ENCODE measurements around the gene KRT80. TPM values are rescaled to one million over a fixed set of nuclear protein-coding genes. Genes with fewer than 3 reads are reported as not detected.

KRT80 gene
- total RNA-seq, 2 experiments from 2014 or later: not detected

DNA sequence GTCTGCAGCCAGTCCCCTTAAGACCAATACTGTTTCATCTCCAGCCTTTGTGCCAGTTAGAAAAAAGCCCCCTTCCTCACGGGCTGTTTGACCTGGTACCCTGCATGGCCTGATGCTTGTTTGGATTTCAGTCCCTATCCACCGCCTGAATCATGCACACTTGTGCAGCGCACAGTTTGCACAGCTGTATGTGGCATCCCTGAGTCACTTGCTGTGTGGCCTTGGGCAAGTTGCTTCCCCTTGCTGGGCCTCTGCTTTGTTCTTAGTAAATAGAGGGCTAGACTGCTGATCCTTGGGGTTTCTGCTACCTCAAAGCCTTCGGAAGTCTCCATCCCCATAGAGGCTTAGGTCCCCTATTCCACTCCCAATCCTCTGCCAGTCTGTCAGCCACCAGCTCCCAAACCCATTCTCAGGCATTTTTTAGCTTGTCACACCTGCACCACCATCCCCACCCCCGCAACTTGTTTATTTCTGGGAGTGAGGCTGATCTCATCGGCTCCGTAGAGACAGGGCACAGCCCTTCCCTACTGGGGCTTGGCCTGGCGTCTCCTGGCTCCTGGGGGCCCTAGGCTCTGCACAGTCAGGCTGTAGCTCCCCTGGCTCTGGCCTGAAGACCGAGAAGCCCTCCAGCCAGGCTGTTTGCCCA lies 8.8 kb downstream of the KRT80 start:
- H3K36me3 Mint-ChIP-seq: no peaks in the 10 kb centered on the region
- no peaks in the 10 kb centered on the region for H3K9me3 Mint-ChIP-seq (ENCODE audit: low read depth)
- peaks cover 9% of the 10 kb centered on the region for H3K4me1 Mint-ChIP-seq
- no peak for DNase-seq
- CTCF ChIA-PET: no interaction called here
- no peak for ATAC-seq
- H3K27ac Mint-ChIP-seq: no peak overlapping the region
- H3K27me3 Mint-ChIP-seq: no peaks in the 10 kb centered on the region
- no peak overlapping the region for H3K4me3 Mint-ChIP-seq

DNA sequence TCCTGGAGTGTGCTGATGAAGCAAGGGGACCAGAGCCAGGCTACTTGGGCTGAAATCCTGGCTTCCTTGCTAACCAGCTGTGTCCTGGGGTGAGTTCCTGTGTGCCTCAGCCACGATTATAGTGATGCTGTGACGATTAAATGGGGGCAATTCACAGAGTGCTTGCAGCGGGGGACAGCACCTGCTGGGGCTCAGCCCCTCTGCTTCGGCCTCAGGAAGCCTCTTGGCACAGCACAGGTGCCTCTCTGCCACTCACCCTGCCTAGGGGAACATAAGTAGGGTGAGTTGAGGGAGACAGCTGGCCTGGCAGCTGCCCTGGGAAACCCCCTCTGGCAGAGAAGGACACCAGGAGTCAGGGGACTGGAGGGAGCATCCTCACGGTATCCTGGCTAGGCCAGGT lies 9.4 kb downstream of the KRT80 start:
- CTCF ChIA-PET: no interaction called here
- H3K4me1 Mint-ChIP-seq: peaks cover 9% of the 10 kb centered on the region
- no peaks in the 10 kb centered on the region for H3K27me3 Mint-ChIP-seq
- ATAC-seq: no peak
- H3K27ac Mint-ChIP-seq: no peak overlapping the region
- DNase-seq: no peak
- H3K9me3 Mint-ChIP-seq (ENCODE audit: low read depth): no peaks in the 10 kb centered on the region
- H3K36me3 Mint-ChIP-seq: no peaks in the 10 kb centered on the region
- H3K4me3 Mint-ChIP-seq: no peak overlapping the region

DNA sequence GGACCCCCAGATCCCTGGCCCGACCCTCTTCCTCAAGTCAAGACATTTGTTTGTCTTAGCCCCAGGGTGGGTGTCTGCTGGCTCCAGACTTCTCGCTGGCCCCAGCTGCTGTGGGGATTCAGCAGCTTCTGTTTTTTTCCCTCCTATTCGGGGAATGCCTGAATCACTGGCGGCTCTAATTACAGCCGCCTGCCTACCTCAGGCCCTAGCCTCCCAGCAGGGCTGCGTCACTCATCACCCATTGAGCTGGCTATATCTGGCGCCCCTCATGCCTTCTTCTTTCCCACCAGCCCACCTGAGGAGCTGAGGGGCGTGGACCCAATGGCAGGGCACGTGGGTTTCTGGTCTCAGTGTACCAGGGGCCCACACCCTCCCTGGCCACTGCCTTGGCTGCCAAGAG lies 10.1 kb downstream of the KRT80 start:
- Mint-ChIP-seq H3K27ac (no peak overlapping the region), H3K4me3 (no peak overlapping the region), H3K4me1 (peaks cover 9% of the 10 kb centered on the region), H3K27me3 (no peaks in the 10 kb centered on the region), H3K9me3 (ENCODE audit: low read depth) (no peaks in the 10 kb centered on the region), H3K36me3 (no peaks in the 10 kb centered on the region)
- DNase-seq (no peak), ATAC-seq (no peak)
- CTCF ChIA-PET: no interaction called here

DNA sequence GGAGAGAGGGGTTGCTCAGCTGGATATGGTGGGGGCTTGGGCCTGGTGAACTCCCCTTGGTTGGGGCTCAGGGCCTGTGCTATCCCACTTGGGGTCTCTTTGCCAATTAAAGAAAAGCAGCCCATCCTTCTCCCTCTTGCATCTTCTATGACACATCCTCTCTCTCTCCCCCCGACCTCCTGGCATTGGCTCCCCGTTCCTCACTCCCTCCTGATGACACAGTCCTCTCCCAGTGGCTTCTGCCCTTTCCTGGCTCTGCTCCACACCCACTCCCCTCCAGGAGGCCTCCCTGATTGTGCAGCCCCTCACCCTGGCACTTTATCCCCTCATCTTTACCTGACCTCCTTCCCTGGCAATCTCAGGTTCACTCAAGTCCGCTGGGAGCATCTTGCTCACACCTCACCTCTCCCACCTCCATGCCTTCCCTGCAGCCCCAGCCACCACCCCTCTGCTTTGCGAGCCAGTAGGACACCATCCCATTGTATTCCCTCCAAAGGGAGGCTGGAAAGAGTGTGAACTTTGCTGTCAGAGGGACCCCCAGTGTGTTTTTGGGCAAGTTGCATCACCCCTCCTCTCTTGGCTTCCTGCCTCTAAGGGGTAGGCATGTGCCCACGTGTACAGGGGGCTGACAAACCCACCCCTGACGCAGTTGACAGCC lies 10.7 kb downstream of the KRT80 start:
- no peak for ATAC-seq
- DNase-seq: no peak
- Mint-ChIP-seq H3K9me3 (ENCODE audit: low read depth) (no peaks in the 10 kb centered on the region), H3K4me1 (peaks cover 7% of the 10 kb centered on the region), H3K36me3 (no peaks in the 10 kb centered on the region), H3K27me3 (no peaks in the 10 kb centered on the region), H3K27ac (no peak overlapping the region), H3K4me3 (no peak overlapping the region)
- CTCF ChIA-PET: no interaction called here

DNA sequence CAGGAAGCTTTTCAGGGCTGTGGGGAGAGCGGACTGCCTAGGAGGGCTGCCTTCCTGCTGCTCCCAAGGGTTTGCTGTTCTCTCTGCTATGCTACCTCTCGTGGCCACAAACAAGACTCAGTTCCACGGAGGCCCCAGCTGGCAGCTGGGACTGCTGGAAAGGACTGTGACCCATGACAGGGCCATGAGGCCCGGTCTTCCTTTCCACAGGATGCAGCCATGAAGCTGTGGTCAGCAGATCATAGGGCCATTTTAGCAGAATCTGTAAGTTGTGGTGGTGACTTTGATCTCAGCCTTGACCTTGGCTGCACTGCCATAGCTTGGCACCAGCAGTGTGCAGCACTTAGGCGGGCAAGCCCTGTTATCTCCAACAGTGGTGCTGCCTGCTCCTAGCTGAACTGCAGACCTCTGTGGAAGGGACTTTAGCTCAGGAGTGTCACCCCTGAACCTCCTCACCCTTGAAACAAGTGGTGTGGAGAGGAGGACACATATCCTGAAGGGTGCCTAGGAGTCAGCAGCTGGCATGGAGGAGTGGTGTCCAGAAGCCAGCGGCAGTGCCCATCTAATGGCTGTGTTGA lies 12.3 kb downstream of the KRT80 start:
- CTCF ChIA-PET: interaction anchor here (2.3 kb wide), 1 partner anchor 100 kb away, joined by 8 read pairs; no protein-coding TSS in a partner anchor
- Mint-ChIP-seq H3K36me3 (no peaks in the 10 kb centered on the region), H3K9me3 (ENCODE audit: low read depth) (no peaks in the 10 kb centered on the region), H3K4me1 (peaks cover 6% of the 10 kb centered on the region), H3K27ac (no peak overlapping the region), H3K4me3 (no peak overlapping the region), H3K27me3 (no peaks in the 10 kb centered on the region)
- ATAC-seq (no peak), DNase-seq (no peak)

DNA sequence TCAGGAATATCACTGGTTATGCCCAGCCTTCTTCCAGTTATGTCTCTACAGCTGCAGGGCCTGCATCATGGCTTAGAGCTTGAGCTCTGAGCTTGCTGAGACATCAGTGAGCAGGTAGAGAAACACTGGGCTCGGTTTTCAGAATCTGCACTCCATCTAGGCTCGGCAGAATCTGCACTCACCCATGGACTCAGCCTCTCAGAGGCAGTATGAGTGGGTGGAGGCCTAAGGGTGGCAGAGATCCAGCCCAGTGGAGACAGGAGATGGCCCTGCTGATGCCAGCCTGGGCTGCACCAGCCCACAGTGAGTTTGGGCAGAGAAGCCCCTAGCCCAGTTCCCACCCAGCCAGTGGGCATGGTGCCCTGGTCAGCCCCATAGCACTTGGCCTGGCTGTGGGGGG lies 12.8 kb downstream of the KRT80 start:
- CTCF ChIA-PET: interaction anchor here (2.3 kb wide), 1 partner anchor 100 kb away, joined by 8 read pairs; no protein-coding TSS in a partner anchor
- H3K4me1 Mint-ChIP-seq: peaks cover 3% of the 10 kb centered on the region
- no peaks in the 10 kb centered on the region for H3K36me3 Mint-ChIP-seq

DNA sequence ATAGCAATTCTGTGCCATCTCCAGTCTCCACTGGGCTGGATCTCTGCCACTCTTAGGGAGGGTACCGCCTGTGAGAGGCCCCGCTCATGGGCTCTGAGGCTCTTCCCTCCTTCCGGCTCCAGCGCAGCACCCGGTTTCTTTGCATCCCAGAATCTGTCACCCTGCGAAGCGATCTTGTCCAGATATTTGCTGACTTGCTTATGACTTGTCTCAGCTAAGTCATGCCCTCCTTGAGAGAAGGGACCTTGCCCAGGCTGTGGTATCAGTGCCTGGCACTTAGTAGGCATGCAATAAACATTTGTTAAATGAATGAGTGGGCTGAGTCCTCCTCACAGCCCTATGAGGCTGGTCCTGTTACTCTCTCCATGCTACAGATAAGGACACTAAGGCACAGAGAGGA lies 13.4 kb downstream of the KRT80 start:
- Mint-ChIP-seq H3K27ac (no peak overlapping the region), H3K36me3 (no peaks in the 10 kb centered on the region), H3K27me3 (no peaks in the 10 kb centered on the region), H3K4me3 (no peak overlapping the region), H3K4me1 (peaks cover 3% of the 10 kb centered on the region), H3K9me3 (ENCODE audit: low read depth) (no peaks in the 10 kb centered on the region)
- CTCF ChIA-PET: interaction anchor here (2.3 kb wide), 1 partner anchor 101 kb away, joined by 8 read pairs; no protein-coding TSS in a partner anchor
- DNase-seq: no peak
- no peak for ATAC-seq

More for the DNA sequence above, 12.8 kb downstream of the KRT80 start:
- no peak for DNase-seq
- H3K27me3 Mint-ChIP-seq: no peaks in the 10 kb centered on the region
- ATAC-seq: no peak
- no peak overlapping the region for H3K27ac Mint-ChIP-seq
- no peaks in the 10 kb centered on the region for H3K9me3 Mint-ChIP-seq (ENCODE audit: low read depth)
- H3K4me3 Mint-ChIP-seq: no peak overlapping the region

DNA sequence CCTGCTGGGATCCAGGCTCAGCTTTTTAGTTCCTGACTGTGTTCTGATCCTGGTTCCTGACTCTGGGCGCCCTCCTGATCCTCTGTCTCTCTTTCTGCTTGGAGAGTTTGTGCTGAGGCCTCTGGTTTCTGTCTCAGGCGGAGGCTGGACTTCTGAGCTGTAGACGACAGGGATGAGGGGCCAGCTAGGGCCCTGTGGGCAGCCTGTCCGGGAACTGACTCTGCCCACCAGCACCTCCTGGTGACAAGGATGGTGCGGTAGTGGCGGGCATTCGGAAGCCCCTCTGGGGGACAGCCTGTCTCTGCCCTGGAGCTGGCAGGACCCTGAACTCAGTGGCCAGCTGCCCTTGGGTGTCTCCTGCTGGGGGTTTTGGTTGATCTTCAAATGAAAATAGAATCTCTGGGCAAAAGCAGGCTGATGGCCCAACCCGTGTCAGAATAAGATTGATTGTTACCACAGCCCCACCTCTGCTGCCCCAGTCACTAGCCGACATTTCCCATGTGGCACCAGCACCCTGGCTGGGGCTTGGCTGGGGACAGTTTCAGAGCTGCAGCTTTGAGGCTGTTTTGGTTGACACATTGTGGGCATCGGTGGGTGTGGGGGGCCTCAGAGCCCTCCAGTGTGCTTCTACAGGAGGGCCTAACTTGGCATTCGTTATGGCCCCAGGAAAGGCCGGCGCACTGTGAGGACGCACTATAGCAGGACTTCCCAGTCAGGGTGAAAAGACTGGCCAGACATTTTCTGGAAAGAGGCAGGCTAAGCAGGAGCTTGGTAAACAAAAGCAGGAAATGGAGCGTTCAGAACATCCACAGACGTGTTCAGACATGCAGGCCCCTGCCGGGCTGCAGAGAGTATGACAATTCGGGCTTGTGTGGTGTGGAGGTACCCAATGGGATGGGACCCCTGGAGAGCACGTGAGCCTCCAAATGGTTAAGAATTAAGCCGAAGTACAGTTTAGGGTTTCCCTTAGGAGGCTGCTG lies 16.2 kb downstream of the KRT80 start:
- Mint-ChIP-seq H3K36me3 (no peaks in the 10 kb centered on the region), H3K4me3 (no peak overlapping the region), H3K9me3 (ENCODE audit: low read depth) (no peaks in the 10 kb centered on the region), H3K27ac (no peak overlapping the region), H3K4me1 (peaks cover 3% of the 10 kb centered on the region), H3K27me3 (no peaks in the 10 kb centered on the region)
- ATAC-seq (no peak), DNase-seq (no peak)
- CTCF ChIA-PET: interaction anchor here (1.0 kb wide), 1 partner anchor 18 kb away, joined by 3 read pairs; no protein-coding TSS in a partner anchor

DNA sequence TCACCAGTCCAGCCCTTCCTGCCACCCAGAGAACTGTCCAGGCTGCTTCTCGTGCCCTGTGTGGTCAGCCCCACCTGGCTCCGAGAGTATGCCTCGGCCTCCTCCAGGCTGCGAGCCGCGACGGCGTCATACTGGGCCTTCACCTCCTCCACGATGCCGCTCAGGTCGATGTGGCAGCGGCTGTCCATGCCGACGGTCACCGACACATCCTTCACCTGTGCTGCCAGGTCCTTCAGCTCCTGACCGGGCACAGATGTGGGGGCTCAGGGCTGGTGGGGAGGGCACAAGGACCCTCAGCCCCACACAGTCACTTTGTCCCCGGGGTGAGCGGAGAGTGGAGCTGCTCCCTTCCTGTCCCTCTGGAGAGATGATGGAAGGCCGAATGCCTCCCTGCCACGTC lies 18.3 kb downstream of the KRT80 start:
- Mint-ChIP-seq H3K4me1 (peaks cover 3% of the 10 kb centered on the region), H3K27ac (no peak overlapping the region), H3K4me3 (no peak overlapping the region), H3K27me3 (no peaks in the 10 kb centered on the region), H3K36me3 (no peaks in the 10 kb centered on the region), H3K9me3 (ENCODE audit: low read depth) (no peaks in the 10 kb centered on the region)
- DNase-seq (no peak), ATAC-seq (no peak)
- CTCF ChIA-PET: interaction anchor here (1.2 kb wide), 1 partner anchor 17 kb away, joined by 4 read pairs; no protein-coding TSS in a partner anchor

DNA sequence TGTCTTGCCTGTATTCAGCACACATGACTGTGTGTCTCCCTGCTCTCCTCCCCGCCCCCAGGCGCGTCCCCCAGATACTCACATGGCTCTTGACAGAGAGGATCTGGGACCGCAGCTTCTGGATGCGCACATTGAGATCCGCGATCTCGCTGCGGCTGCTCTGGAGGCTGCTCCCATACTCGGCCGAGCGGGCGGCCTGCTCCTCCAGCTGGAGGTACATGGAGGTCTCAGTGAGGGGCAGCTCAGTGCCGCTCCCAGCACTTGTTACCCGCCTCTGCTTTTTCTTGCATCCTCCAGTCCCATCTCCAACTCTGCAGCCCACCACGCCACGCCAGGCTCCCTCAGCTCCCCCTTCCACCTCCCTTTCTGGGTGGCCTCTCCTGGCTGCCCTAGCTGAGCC lies 18.9 kb downstream of the KRT80 start:
- DNase-seq (no peak), ATAC-seq (no peak)
- no peak overlapping the region for H3K27ac Mint-ChIP-seq
- H3K9me3 Mint-ChIP-seq (ENCODE audit: low read depth): no peaks in the 10 kb centered on the region
- CTCF ChIA-PET: interaction anchor here (1.2 kb wide), 1 partner anchor 16 kb away, joined by 4 read pairs; no protein-coding TSS in a partner anchor
- H3K27me3 Mint-ChIP-seq: no peaks in the 10 kb centered on the region
- no peak overlapping the region for H3K4me3 Mint-ChIP-seq
- no peaks in the 10 kb centered on the region for H3K36me3 Mint-ChIP-seq
- peaks cover 3% of the 10 kb centered on the region for H3K4me1 Mint-ChIP-seq

DNA sequence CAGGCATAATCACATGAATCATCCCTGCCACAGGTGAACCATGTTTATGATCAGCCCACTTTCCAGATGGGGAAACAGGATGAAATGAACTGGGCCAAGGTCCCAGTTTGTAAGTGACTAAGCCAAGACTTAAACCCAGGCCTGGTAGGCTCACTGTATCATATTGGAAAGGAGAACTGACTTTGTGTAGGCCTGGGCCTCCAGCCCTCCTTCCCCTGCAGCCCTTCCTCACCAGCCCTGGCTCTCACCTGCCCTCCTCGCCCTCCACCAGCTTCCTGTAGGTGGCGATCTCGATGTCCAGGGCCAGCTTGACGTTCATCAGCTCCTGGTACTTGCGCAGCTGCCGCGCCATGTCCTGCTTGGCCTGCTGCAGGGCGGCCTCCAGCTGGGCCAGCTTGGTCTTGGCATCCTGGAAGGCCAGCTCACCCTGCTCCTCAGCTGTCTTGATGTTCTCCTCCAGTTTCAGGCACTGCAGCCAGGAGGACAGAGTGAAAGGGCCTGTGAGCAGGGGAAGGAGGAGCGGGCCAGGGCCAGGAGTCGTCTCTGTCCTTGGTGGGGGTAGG lies 19.8 kb downstream of the KRT80 start:
- Mint-ChIP-seq H3K9me3 (ENCODE audit: low read depth) (no peaks in the 10 kb centered on the region), H3K36me3 (no peaks in the 10 kb centered on the region), H3K27me3 (no peaks in the 10 kb centered on the region), H3K4me3 (no peak overlapping the region), H3K27ac (no peak overlapping the region), H3K4me1 (peaks cover 3% of the 10 kb centered on the region)
- ATAC-seq (no peak), DNase-seq (peak; percentile 55)
- CTCF ChIA-PET: interaction anchor here (0.9 to 2.8 kb wide), 4 partner anchors 42 to 141 kb away, joined by 3 to 13 read pairs (median 4); no protein-coding TSS in a partner anchor

DNA sequence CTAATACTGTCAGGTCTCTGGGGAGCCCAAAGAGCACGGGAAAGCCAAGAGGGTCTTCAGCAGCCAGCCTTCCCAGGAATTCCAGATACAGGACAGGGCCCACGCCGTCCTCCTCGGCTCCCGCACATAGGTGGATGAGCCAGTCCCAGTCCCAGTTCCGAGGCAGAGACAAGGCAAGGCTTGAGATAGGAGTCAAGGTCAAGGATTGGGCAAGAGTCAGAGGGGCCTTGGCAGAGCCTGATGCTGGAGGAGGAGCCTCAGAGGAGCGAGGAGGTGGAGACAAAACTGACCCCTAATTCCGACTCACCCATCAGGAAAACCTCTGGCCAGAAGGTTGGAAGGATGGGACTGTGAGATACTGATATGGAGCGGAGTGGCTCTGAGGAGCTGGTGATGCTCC lies 21.0 kb downstream of the KRT80 start:
- H3K9me3 Mint-ChIP-seq (ENCODE audit: low read depth): no peaks in the 10 kb centered on the region
- CTCF ChIA-PET: interaction anchor here (1.5 to 2.8 kb wide), 3 partner anchors 14 to 108 kb away, joined by 3 to 13 read pairs (median 6); no protein-coding TSS in a partner anchor

More for the DNA sequence above, 21.0 kb downstream of the KRT80 start:
- no peak overlapping the region for H3K27ac Mint-ChIP-seq
- no peak overlapping the region for H3K4me3 Mint-ChIP-seq
- no peaks in the 10 kb centered on the region for H3K36me3 Mint-ChIP-seq
- no peaks in the 10 kb centered on the region for H3K27me3 Mint-ChIP-seq
- peaks cover 4% of the 10 kb centered on the region for H3K4me1 Mint-ChIP-seq
- DNase-seq: no peak
- no peak for ATAC-seq
